Psoas muscle (tissue), 8 donors: ENCODE measurements around the gene NEXMIF. TPM values are rescaled to one million over a fixed set of nuclear protein-coding genes. Genes with fewer than 3 reads are reported as not detected.

Experiments
- ATAC-seq, 4 donors: fragments of 200-7000 bp; cut with Tn5 transposase; one replicate each; pipeline ENCODE4 v1.9.1; 2020; ENCODE audit warnings: moderate library complexity in 3 of 4, mild to moderate bottlenecking in 2 of 4
- DNase-seq, 2 donors: peaks; one replicate each; pipeline ENCODE4 v3.0.0-alpha.2; 2020
- H3K27ac ChIP-seq: fragments of 200-600 bp; one replicate; pipeline ENCODE4 v1.8.0; 2022
- H3K27me3 ChIP-seq, 3 donors: fragments of 200-600 bp in 1 of 3; one replicate each; pipeline versions ENCODE4 v1.6.1 to v1.8.0; 2013 to 2022; ENCODE audit warnings: low read length in 2 of 3, mild to moderate bottlenecking in 2 of 3, moderate library complexity in 1 of 3; ENCODE audit not compliant: insufficient read depth in 3 of 3
- H3K36me3 ChIP-seq, 2 donors: fragments of 200-600 bp in 1 of 2; one replicate each; pipeline versions ENCODE4 v1.6.1 to v1.8.0; 2013 to 2022; ENCODE audit warnings: low read depth in 1 of 2, mild to moderate bottlenecking in 1 of 2, moderate library complexity in 1 of 2; ENCODE audit not compliant: insufficient read depth in 1 of 2
- H3K4me1 ChIP-seq: fragments of 200-600 bp; one replicate; pipeline ENCODE4 v1.8.0; 2022
- H3K4me3 ChIP-seq: fragments of 200-600 bp; one replicate; pipeline ENCODE4 v1.8.0; 2022; ENCODE audit warnings: mild to moderate bottlenecking
- H3K9me3 ChIP-seq: fragments of 200-600 bp; one replicate; pipeline ENCODE4 v1.8.0; 2022
- CTCF ChIP-seq: fragments of 200-600 bp; IDR thresholded peaks from one replicate; pipeline ENCODE4 v1.8.0; 2022; ENCODE audit warnings: antibody characterized with exemption
- WGBS, 3 donors: extraction: QIAGEN DNeasy Blood & Tissue Kit; methylation state at CpG; one replicate each; pipeline versions ENCODE4 v1.1.6 to v1.1.7; 2013; 5-methylcytosine and 5-hydroxymethylcytosine counted together
- intact Hi-C, 2 donors: fragments of 100-400 bp; cut with DNase I; formaldehyde crosslinking; loops; one replicate each; pipeline versions ENCODE4 v1.11.0 to v1.14.2; 2022
- polyA plus RNA-seq, 3 donors: library from polyadenylated mRNA; stranded (reverse); fragments of 200-250 nt; gene quantifications; one replicate each; pipeline ENCODE4 v1.2.3, GENCODE V29; 2013
- total RNA-seq, 4 donors: library from RNA; stranded (reverse); fragmentation: NEBNext Ultra II Directional in 2 of 4; extraction: Animal tissue kit (Norgen Biotek cat#: 25700) in 2 of 4; gene quantifications; one replicate each; pipeline versions ENCODE4 v1.2.1 to v1.2.4, GENCODE V29; 2021 to 2023
- donor health status: healthy with polysubstance abuse.
- donor health status: DM: no; HTN: no; CAD: no; lungs with moderate emphysema.
- donor health status: Bipolar disorder and iron deficiency.
- donor health status: healthy.
- donor health status: DM: yes; HTN: yes; CAD: no.
- donor health status: DM: no; HTN: no; CAD: no.
- donor health status: DM: no; HTN: no; CAD: no.
- donor health status: DM: yes; HTN: yes; CAD: no.

Gene NEXMIF
- total and polyA plus RNA-seq, 7 donors = 0.01 to 0.13 (median 0.05) TPM; not detected in 1

- no peaks in the 10 kb centered on the region for H3K9me3 ChIP-seq
- peaks cover 0 to 11% (median 0%) of the 10 kb centered on the region in 3 donors for H3K27me3 ChIP-seq
- no peak overlapping the region for H3K27ac ChIP-seq
- TF ChIP-seq CTCF = no peak
- ATAC-seq (no peak), DNase-seq (no peak)
- no peaks in the 10 kb centered on the region for H3K4me1 ChIP-seq
- intact Hi-C loops = no loop called here
- H3K4me3 ChIP-seq = no peak overlapping the region
- WGBS, 3 donors = 44 to 52% (median 50%) methylated on average over 3 of the region's 3 CpGs
- no peaks in the 10 kb centered on the region for H3K36me3 ChIP-seq
Measured at GRCh38 chrX:74784629-74785028, 140.6 kb downstream of the NEXMIF start.

GRCh38 chrX:74781507-74782034 is 143.7 kb downstream of the NEXMIF start:
- Histone ChIP-seq H3K27me3 (peaks cover 0 to 15% (median 0%) of the 10 kb centered on the region in 3 donors), H3K4me3 (no peak overlapping the region), H3K27ac (no peak overlapping the region), H3K36me3 (no peaks in the 10 kb centered on the region), H3K4me1 (no peaks in the 10 kb centered on the region), H3K9me3 (no peaks in the 10 kb centered on the region)
- DNase-seq (no peak), ATAC-seq (no peak)
- WGBS, 3 donors = 46 to 71% (median 63%) methylated on average over 1 of the region's 1 CpG
- intact Hi-C loops = no loop called here
- TF ChIP-seq CTCF = no peak

GRCh38 chrX:74779175-74779574 is 146.1 kb downstream of the NEXMIF start:
- Histone ChIP-seq H3K4me3 (no peak overlapping the region), H3K4me1 (no peaks in the 10 kb centered on the region), H3K27me3 (peaks cover 0 to 10% (median 0%) of the 10 kb centered on the region in 3 donors), H3K9me3 (no peaks in the 10 kb centered on the region), H3K36me3 (no peaks in the 10 kb centered on the region), H3K27ac (no peak overlapping the region)
- TF ChIP-seq CTCF = no peak
- 68 to 78% (median 73%) methylated on average over 3 of the region's 3 CpGs for WGBS, 3 donors
- no peak for DNase-seq
- intact Hi-C loops = no loop called here
- no peak for ATAC-seq

- no peak for DNase-seq
- TF ChIP-seq CTCF = no peak
- Histone ChIP-seq H3K36me3 (no peaks in the 10 kb centered on the region), H3K9me3 (no peaks in the 10 kb centered on the region), H3K27ac (no peak overlapping the region), H3K27me3 (peaks cover 0 to 5% (median 0%) of the 10 kb centered on the region in 3 donors), H3K4me3 (no peak overlapping the region), H3K4me1 (no peaks in the 10 kb centered on the region)
- intact Hi-C loops = no loop called here
- ATAC-seq = no peak
- WGBS, 3 donors = 20 to 60% (median 33%) methylated on average over 1 of the region's 1 CpG
Measured at GRCh38 chrX:74774988-74775387, 150.3 kb downstream of the NEXMIF start.

GRCh38 chrX:74736450-74736849 is 188.8 kb downstream of the NEXMIF start:
- ATAC-seq = no peak
- DNase-seq = no peak
- TF ChIP-seq CTCF = no peak
- Histone ChIP-seq H3K27me3 (peaks cover 0 to 4% (median 0%) of the 10 kb centered on the region in 3 donors), H3K4me3 (no peak overlapping the region), H3K27ac (no peak overlapping the region), H3K4me1 (no peaks in the 10 kb centered on the region), H3K9me3 (no peaks in the 10 kb centered on the region), H3K36me3 (no peaks in the 10 kb centered on the region)
- WGBS, 3 donors = 80 to 92% (median 89%) methylated on average over 3 of the region's 3 CpGs
- intact Hi-C loops = no loop called here
